GM19238 (cell line): ENCODE data around the gene VASH2.
"Not testable (repeated sequence)": the region's sequence is repeated elsewhere in the genome, so short reads cannot be mapped to it uniquely, and the experiment has no call there.

ENCODE experiments used
- DNase-seq: peaks from one replicate; pipeline ENCODE4 v3.0.0; 2011; ENCODE audit warnings: low spot score; ENCODE audit not compliant: insufficient read length

The VASH2 gene

GRCh38 chr1:212955961-212956620 lies 5.8 kb downstream of the VASH2 start:
- no peak for DNase-seq

DNA sequence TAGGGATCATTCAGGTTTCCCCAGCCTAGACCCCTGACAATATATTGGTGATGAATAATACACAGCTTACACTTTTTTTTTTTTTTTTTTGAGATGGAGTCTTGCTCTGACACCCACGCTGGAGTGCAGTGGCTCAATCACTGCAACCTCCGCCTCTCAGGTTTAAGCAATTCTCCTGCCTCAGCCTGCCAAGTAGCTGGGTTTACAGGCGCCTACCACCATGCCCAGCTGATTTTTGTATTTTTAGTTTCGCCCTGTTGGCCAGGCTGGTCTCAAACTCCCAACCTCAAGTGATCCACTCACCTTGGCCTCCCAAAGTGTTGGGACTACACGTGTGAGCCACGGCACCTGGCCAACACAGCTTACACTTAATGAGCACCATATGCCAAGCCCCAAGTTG lies 7.2 kb downstream of the VASH2 start:
- no peak for DNase-seq

- no peak for DNase-seq
These were observed 7.8 kb downstream of the VASH2 start for GRCh38 chr1:212958175-212958574.

GRCh38 chr1:212959266-212960220 lies 9.2 kb downstream of the VASH2 start:
- DNase-seq = peak; percentile 42

DNA sequence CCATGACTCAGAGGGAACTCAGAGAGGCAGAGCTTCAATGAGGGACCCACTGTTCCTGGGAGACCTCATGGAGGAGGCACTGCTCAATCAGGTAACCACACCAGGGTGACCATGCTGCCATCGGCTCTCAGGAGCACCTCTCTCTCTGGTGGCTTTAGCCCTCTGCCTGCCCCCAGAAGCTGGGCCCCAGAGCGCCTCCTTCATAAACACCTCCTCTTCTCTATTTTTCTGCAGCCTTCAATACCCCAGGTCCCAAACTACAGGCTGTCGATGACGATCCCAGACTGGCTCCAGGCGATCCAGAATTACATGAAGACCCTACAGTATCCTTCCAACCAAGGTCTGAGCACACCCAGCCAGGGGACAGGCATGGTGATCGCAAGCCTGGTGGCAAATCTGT lies 10.6 kb downstream of the VASH2 start:
- no peak for DNase-seq

GRCh38 chr1:212962509-212962908 lies 12.2 kb downstream of the VASH2 start:
- no peak for DNase-seq

- DNase-seq = no peak
These were observed 13.8 kb downstream of the VASH2 start for GRCh38 chr1:212964102-212964501.

DNA sequence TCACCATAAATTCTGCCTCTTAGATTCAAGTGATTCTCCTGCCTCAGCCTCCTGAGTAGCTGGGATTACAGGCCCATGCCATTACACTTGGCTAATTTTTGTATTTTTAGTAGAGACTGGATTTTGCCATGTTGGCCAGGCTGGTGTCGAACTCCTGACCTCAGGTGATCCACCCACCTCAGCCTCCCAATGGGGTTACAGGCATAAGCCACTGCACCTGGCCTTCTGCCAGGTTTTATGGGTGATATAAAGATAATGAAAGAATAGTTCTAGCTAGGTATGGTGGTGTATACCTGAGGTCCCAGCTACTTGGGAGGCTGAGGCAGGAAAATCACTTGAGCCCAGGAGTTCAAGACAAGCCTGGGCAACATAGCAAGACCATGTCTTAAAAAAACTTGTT lies 14.7 kb downstream of the VASH2 start:
- DNase-seq = not testable (repeated sequence)

- no peak for DNase-seq
These were observed 16.3 kb downstream of the VASH2 start for GRCh38 chr1:212966616-212967015.

- DNase-seq = no peak
These were observed 17.5 kb downstream of the VASH2 start for GRCh38 chr1:212967801-212968200.

DNA sequence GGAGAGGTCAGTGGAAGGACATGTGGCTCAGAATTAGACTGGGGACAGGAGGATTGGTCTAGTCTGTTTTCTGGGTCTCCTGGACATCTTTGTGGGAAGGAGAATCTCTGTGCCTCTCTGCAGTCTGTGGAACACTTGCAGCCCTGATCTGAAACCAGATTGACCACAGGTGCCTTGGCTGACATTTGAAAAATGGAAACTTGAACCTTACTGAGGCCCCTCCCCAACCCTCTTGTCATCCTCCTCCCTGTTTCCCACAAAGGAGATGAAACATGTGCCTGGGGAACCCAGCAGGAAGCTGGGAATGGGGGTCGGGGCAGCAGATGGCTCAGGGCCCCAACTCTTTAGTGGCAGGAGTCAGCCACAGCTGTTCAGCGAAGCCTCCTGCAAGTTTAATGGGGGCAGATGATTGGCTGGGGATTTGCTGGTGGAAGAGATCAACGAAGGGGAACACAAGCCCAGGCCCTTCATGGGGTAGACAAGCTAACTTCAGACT lies 18.1 kb downstream of the VASH2 start:
- DNase-seq = no peak

DNA sequence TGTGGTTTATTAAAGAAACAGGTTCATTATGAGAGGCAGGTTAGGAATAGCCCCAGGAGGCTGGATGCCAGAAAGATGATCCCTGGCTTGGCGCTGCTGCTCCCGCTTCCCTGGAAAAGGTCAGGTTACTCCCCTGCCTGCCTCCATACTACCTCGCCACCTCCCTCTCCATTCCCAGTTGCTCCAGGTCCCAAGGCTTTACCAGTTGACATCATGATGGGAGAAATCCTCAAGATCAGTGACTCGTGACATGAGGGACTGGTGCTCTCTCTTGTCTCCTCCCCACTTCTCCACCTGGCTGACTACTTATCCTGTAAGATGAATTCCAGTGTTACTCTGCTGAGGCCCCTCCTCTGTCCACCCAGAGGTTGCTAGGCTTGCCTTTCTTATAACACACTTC lies 19.7 kb downstream of the VASH2 start:
- no peak for DNase-seq

GRCh38 chr1:212971312-212971711 lies 21.0 kb downstream of the VASH2 start:
- no peak for DNase-seq

DNA sequence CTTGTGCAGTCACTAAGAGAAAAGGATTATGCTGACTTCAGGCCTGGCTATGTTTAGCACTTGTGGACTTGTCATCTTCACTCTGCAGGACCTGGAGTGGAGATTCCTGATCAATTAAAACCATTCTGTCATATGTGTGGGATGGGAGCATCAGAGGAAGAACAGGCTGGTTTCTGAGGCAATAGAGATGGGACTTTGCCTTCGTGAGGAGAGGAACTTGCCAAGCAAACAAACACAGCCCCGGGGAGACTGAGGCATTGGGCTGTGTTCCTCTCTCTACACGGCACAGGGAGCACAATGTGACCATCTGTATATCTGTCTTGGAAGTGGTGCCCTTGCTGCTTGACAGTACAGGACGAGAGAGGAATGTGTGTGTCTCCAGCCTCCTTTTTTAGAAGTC lies 23.1 kb downstream of the VASH2 start:
- no peak for DNase-seq

DNA sequence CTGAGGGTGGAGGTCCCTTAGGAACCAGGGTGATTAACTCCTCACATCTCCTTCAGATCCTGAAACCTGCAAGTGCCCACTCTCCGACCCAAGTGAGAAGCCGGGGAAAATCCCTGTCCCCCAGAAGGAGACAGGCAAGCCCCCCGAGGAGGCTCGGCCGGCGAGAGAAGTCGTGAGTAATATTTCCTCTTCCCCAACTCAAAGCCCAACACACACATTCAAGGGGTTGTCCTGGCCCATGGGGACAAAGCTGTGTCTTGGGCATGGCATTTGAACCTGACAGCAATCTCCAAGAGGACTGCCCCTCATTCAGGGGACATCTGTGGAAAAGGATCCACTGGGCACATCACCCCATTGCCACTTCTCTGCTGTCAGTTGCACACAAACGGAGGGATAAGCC lies 23.6 kb downstream of the VASH2 start:
- no peak for DNase-seq

DNA sequence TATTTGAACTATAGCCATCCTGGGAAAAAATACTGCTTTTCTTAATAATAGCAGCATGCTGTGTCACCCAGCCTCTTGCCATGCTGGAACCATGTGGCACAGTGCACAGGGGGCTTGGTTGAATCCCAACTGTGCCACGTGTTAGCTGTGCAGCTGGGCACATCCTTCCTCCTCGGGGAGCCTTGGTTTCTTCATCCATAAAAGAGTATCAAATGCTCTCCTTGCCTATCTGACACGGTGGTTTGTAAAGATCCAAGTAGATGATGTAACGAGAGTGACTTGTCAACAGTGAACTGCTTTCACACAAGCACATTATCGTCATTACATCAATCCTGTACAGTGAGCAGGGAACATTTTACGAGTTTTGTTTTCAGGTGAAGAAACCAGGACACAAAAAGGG lies 24.4 kb downstream of the VASH2 start:
- DNase-seq = no peak

DNA sequence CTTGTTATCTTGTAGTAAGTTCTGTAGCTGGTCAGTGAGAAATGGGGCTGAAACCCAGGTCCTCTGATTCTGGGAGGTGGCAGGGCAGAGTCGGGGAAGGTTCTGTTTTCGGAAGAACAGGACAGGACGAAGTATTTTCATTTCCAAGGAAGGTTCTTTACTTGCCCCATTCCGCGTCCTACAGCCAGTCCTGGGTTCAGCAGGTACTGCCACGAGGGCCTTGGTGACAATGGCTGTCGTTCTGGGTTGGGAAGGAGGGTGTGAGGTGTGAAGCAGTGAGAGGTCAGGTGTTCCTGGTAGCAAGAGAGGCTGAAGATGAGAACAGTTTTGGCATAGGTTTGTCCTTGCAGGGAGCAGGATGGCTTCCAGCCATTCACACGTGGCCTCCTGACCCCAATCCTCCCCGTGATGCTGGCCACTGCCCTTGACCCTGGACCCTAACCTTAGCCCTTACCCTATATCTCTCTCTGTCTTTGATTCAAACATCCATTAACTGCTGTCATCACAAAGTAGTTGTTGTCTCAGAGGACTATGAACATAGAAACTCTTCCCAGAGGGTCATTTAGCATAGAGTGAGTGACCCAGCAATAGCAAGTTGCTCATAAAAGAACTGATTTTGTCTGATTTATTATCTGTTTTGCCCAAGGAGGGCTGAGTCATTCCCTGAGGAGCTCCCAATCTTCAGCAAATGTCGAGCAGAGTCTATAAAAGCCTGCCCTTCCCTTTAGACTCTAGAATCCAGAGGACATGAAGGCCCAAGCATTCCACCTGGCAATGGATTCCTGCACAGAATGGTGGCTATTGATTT lies 25.0 kb downstream of the VASH2 start:
- no peak for DNase-seq

DNA sequence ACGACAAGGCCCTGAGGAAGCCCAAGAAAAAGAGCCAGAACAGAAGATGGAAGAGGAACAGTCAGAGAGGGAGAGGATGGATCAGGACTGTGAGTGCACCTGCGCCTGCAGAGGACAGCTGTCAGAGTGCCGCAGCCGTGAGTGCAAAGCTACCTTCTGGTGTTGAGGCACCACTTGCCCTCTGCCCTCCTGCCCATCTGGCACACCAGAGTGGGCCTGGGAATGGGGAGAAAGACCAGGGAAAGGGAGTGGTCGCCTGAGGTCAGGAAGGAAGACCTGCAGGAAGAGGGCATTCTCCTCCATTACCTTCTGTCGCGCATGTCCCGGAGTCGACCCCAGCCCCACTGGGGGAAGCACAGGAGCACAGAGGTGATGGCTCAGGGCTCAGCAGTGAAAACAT lies 26.2 kb downstream of the VASH2 start:
- DNase-seq = no peak

- DNase-seq = no peak
These were observed 27.7 kb downstream of the VASH2 start for GRCh38 chr1:212977781-212978645.

DNA sequence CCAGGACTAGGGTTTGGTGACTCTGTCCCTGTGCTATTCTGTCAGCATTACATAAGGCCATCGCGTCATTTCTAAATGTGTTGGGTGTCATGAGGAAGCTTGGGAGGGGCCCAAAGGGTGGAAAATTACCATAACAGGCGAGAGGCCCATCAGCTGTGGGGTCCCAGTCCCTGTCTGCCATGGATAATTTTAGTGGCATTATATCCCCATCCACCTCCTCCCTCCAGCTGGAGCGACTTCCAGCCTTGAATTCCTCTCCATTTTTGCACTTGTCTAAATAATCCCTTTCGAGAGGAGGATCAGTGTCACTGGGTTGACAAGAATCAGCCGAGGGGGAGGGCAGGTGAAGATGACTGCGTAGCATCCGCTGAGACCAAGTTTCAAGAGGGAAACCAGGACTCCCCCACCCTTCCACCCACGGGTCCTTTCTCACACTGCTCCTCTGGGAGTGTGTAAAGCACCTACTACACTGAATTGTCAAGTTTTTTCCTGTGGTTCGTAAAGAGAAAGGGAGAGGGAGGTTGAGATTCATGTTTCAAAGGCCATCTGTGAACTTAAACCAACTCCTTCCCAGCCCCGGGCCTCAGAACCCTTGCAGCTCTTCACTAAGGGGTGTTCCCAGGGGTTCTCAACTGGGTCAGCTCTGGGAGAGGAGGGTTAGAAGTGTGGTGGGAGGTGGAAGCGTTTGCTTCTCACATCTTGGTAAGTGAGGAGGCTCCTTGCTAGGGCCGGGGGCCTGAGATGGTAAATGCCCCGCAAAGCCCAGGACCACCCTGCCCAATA lies 29.2 kb downstream of the VASH2 start:
- no peak for DNase-seq
